SK-N-SH treated with all-trans-retinoic acid at 6 μM for 48 hours (cell line): Measurements from ENCODE around the gene ALS2CL.

ENCODE experiments used
- ATAC-seq: fragments of 200-7000 bp; cut with Tn5 transposase; 3 replicates; pipeline ENCODE4 v1.9.1; 2020; ENCODE audit warnings: mild to moderate bottlenecking, moderate library complexity
- ARNTL ChIP-seq: fragments of 450-650 bp; formaldehyde crosslinking; IDR thresholded peaks from 2 replicates; pipeline ENCODE4 v1.5.0; 2020; ENCODE audit warnings: low read depth, mild to moderate bottlenecking, moderate library complexity, borderline replicate concordance
- BACH2 ChIP-seq: fragments of 250-450 bp; sonication (Bioruptor Pico); IDR thresholded peaks from 2 replicates; pipeline ENCODE4 v1.9.0; 2021; ENCODE audit warnings: mild to moderate bottlenecking, borderline replicate concordance
- CREB5 ChIP-seq: fragments of 250-450 bp; sonication (Bioruptor Pico); IDR thresholded peaks from 2 replicates; pipeline ENCODE4 v1.5.1; 2020; ENCODE audit warnings: low read depth, mild to moderate bottlenecking, moderate library complexity
- CSRNP3 ChIP-seq: fragments of 250-450 bp; sonication (Bioruptor Pico); IDR thresholded peaks from 2 replicates; pipeline ENCODE4 v1.5.1; 2021; ENCODE audit warnings: mild to moderate bottlenecking, moderate library complexity
- ESRRG ChIP-seq: fragments of 250-450 bp; sonication (Bioruptor Pico); IDR thresholded peaks from 2 replicates; pipeline ENCODE4 v1.6.1; 2021; ENCODE audit warnings: mild to moderate bottlenecking
- GLIS3 ChIP-seq: fragments of 250-450 bp; sonication (Bioruptor Pico); IDR thresholded peaks from 2 replicates; pipeline ENCODE4 v1.5.0; 2020; ENCODE audit warnings: mild to moderate bottlenecking, moderate library complexity
- ISL1 ChIP-seq: fragments of 250-450 bp; sonication (Bioruptor Pico); IDR thresholded peaks from 2 replicates; pipeline ENCODE4 v2.1.2; 2022; ENCODE audit warnings: mild to moderate bottlenecking, moderate library complexity
- OSR1 ChIP-seq: fragments of 250-450 bp; sonication (Bioruptor Pico); IDR thresholded peaks from 2 replicates; pipeline ENCODE4 v1.8.0; 2022; ENCODE audit warnings: moderate library complexity, mild to moderate bottlenecking, inconsistent platforms
- PATZ1 ChIP-seq: fragments of 250-450 bp; sonication (Bioruptor Pico); IDR thresholded peaks from 2 replicates; pipeline ENCODE4 v1.8.0; 2020; ENCODE audit warnings: mild to moderate bottlenecking, moderate library complexity, borderline replicate concordance
- POU6F1 ChIP-seq: fragments of 250-450 bp; sonication (Bioruptor Pico); IDR thresholded peaks from 2 replicates; pipeline ENCODE4 v1.8.0; 2021; ENCODE audit warnings: low read depth, mild to moderate bottlenecking, moderate library complexity, borderline replicate concordance
- PPARA ChIP-seq: fragments of 250-450 bp; sonication (Bioruptor Pico); IDR thresholded peaks from 2 replicates; pipeline ENCODE4 v1.5.0; 2020; ENCODE audit warnings: mild to moderate bottlenecking, borderline replicate concordance
- RARB ChIP-seq: fragments of 250-450 bp; sonication (Bioruptor Pico); IDR thresholded peaks from 2 replicates; pipeline ENCODE4 v1.8.0; 2021; ENCODE audit warnings: mild to moderate bottlenecking, moderate library complexity
- SNAI2 ChIP-seq: fragments of 250-450 bp; sonication (Bioruptor Pico); IDR thresholded peaks from 2 replicates; pipeline ENCODE4 v1.5.0; 2020; ENCODE audit warnings: mild to moderate bottlenecking, moderate library complexity
- TCF4 ChIP-seq: fragments of 250-450 bp; sonication (Bioruptor Pico); IDR thresholded peaks from 2 replicates; pipeline ENCODE4 v1.8.0; 2021; ENCODE audit warnings: mild to moderate bottlenecking, moderate library complexity, borderline replicate concordance
- TOX ChIP-seq: fragments of 250-450 bp; sonication (Bioruptor Pico); IDR thresholded peaks from 2 replicates; pipeline ENCODE4 v1.8.0; 2021; ENCODE audit warnings: mild to moderate bottlenecking, moderate library complexity, borderline replicate concordance
- ZFP3 ChIP-seq: fragments of 250-450 bp; sonication (Bioruptor Pico); IDR thresholded peaks from 2 replicates; pipeline ENCODE4 v1.5.0; 2020; ENCODE audit warnings: mild to moderate bottlenecking, moderate library complexity
- ZNF565 ChIP-seq: fragments of 450-650 bp; formaldehyde crosslinking; conservative IDR thresholded peaks from 2 replicates; pipeline ENCODE4 v1.5.0; 2020; ENCODE audit warnings: low read depth, mild to moderate bottlenecking, moderate library complexity
- ZNF70 ChIP-seq: fragments of 450-650 bp; formaldehyde crosslinking; IDR thresholded peaks from 2 replicates; pipeline ENCODE4 v1.5.0; 2020; ENCODE audit warnings: mild to moderate bottlenecking, moderate library complexity
- ZNF8 ChIP-seq: fragments of 450-650 bp; formaldehyde crosslinking; IDR thresholded peaks from 2 replicates; pipeline ENCODE4 v1.5.0; 2020; ENCODE audit warnings: mild to moderate bottlenecking, moderate library complexity

The ALS2CL gene

GRCh38 chr3:46700772-46701171 is 7.3 kb upstream of the ALS2CL start:
- peak; percentile 21; the same call in 2 of the 3 replicates for ATAC-seq
- TF ChIP-seq PATZ1 (CRISPR knock-in tag) = no peak
- peak; percentile 21; the same call in 1 of the 2 replicates for TF ChIP-seq TCF4 (CRISPR knock-in tag)

- ATAC-seq = no peak; the same call in 2 of the 3 replicates
- TF ChIP-seq RARB (CRISPR knock-in tag) (no peak), TCF4 (CRISPR knock-in tag) (no peak), ESRRG (CRISPR knock-in tag) (no peak), ZNF565 (CRISPR knock-in tag) (no peak), ZNF70 (CRISPR knock-in tag) (no peak), PATZ1 (CRISPR knock-in tag) (no peak), BACH2 (no peak), ISL1 (no peak)
Measured at GRCh38 chr3:46699676-46700523, 6.4 kb upstream of the ALS2CL start.

GRCh38 chr3:46695962-46696894 is 2.7 kb upstream of the ALS2CL start:
- no peak for TF ChIP-seq ARNTL (CRISPR knock-in tag)
- no peak for TF ChIP-seq PATZ1 (CRISPR knock-in tag)
- no peak for TF ChIP-seq ESRRG (CRISPR knock-in tag)
- no peak for TF ChIP-seq SNAI2
- no peak for TF ChIP-seq TOX (CRISPR knock-in tag)
- no peak for TF ChIP-seq ZNF565 (CRISPR knock-in tag)
- TF ChIP-seq GLIS3 (CRISPR knock-in tag) = no peak
- no peak for TF ChIP-seq ZNF70 (CRISPR knock-in tag)
- no peak for TF ChIP-seq POU6F1 (CRISPR knock-in tag)
- no peak for TF ChIP-seq PPARA
- no peak for TF ChIP-seq OSR1 (CRISPR knock-in tag)
- TF ChIP-seq CREB5 = no peak
- no peak for TF ChIP-seq CSRNP3 (CRISPR knock-in tag)
- no peak for TF ChIP-seq ZFP3
- TF ChIP-seq ZNF8 = no peak
- ATAC-seq = no peak
